Measurements from ENCODE around the gene NOX3.
"Not testable (repeated sequence)": the region's sequence is repeated elsewhere in the genome, so short reads cannot be mapped to it uniquely, and the experiment has no call there.

Gene NOX3, protein sequence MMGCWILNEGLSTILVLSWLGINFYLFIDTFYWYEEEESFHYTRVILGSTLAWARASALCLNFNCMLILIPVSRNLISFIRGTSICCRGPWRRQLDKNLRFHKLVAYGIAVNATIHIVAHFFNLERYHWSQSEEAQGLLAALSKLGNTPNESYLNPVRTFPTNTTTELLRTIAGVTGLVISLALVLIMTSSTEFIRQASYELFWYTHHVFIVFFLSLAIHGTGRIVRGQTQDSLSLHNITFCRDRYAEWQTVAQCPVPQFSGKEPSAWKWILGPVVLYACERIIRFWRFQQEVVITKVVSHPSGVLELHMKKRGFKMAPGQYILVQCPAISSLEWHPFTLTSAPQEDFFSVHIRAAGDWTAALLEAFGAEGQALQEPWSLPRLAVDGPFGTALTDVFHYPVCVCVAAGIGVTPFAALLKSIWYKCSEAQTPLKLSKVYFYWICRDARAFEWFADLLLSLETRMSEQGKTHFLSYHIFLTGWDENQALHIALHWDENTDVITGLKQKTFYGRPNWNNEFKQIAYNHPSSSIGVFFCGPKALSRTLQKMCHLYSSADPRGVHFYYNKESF

GRCh38 chr6:155455766-155456165 is at the start of gene NOX3:
NOX3 (minus strand) TSS chr6:155455839; CDS start chr6:155455800, 39 bp downstream.
- no peak for DNase-seq

DNA sequence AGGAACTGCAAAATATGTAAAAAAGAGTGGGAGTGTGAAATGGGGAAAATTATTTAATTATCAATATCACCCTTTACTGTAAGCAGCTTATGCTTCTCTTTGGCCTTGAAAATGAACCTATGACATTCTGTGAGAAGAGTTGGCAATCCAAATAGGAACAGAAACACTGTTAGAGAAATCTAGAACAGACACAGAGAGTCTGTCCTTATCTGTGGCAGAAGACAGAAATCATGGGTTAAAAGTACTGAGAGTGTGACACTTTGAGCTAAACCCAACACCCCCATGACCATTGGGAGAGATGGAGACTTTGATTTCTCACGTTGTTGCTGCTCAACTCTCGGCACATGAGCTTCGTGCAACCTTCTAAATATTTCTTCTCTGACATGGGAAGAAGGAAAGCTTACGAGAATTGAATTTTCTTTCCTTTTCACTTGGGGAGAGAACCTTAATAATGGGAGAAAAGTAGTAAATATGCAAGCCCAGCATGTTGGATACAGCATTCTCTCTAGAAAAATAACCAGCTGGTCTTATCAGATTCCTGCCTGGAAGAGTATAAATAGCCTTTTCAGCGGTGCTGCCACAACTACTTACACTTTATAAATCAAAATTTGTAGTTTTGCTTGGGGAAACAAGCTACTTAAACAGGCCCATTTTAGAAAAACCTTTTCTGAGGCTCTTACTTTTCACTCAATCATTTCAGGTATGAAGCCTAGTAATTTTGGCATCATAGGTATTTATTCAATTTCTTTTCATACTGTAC is 49.4 kb upstream of the NOX3 start:
- DNase-seq, result no peak

DNA sequence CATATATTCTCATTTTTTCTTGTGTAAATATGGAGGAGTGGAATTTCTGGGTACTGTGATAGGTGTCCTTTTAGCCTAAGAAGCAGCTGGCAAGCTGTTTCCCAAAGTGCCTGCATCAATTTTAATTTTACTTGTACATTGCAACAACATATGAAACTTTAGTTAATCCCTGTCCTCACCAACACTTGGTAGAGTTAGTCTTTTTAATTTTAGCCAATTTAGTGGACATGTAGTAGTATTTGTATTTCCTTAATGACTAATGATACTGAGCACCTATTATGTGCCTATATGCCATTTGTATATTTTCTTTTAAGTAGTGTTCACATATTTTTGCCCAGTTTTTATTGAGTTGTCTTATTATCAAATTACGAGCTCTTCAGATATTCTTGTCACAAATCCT is 46.8 kb upstream of the NOX3 start:
- DNase-seq, result no peak

GRCh38 chr6:155499574-155499973 is 43.9 kb upstream of the NOX3 start:
- no peak for DNase-seq

GRCh38 chr6:155498370-155498769 is 42.7 kb upstream of the NOX3 start:
- DNase-seq, result no peak

- no peak for DNase-seq
Observed at GRCh38 chr6:155497273-155497672, 41.6 kb upstream of the NOX3 start.

DNA sequence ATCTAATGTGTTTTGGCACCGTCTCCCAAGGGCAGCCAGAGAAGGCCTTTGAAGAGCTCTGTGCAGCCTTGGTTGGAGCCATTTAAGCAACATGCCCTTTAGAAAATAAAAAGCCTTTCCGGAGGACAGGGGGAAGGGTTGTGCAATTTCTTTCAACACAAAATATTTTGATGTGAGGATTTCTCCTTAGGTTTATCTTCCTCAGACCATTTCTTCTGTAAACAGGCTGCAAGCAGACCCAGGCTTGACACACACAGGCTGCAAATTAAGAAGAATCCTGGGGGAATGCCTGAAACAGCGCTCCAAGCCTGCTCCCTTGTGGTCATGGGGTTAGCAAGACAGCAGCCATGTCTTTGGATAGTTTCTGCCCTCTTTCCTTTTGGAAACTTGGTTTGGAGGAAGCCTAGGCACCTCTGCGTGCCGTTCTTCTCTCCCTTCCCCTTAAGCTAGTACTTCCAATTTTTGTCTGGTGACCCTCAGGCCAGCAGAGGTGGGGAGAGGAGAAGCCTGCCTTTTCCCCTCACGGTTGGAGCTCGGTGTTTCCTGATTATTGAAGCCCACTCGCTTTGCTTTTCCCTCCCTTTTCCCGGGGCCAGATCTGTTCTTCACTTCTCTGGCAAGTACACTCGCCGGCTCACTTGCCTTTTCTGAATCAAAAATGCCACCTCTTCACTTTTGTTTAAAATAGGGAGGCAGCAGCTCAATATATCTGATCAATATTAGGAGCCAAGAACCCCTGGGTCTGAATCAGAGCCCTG is 39.6 kb upstream of the NOX3 start:
- no peak for DNase-seq

DNA sequence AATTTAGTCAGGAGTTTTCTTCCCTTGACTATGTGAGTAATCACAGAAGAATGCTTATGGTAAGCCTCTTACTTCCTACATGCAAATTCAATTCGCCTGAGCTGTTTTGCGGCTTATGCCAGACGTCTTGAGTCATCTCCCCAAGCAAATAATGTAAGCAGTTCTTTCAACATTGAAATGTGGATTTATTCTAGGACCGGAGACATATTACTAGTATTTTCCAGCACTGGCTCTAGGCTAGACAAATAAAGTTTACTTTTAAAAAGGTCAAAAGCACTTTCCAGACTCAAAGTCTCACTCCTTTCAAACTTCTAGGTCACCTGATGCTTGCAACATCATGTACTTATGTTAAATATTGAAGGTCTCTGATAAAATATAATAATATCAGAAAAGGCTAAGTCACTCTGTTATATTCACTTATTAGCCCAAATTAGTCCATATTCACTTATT is 38.1 kb upstream of the NOX3 start:
- no peak for DNase-seq

- no peak for DNase-seq
Observed at GRCh38 chr6:155493026-155493693, 37.5 kb upstream of the NOX3 start.

DNA sequence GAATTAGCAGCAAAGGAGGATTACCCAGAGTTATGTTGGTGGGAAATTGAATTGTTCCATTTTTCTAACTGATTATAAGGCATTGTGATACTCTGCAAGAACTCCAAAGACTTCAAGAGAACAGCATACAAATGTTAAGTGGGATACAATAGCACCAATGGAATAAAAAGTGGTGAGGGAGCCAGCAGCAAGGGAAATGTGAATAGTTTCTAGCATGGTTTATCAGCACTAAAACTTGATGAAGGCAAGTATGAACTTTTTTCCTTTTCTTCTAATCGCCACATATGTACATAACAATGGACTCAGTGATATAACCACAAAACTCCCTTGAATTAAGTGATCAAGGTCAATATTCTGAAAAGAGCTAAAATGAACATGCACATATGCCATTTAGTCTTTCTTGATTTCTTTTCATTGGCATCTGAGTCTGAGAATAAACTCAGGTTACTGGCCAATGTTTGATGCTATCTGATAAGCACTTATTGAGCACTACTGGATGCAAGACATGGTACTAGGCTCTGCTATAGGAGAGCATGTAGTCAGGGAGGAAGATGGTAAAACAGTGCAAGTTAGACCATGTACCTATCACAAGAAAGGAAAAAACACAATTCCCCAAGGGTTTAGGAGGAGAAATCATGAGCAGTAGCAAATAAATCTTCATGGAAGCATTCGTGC is 36.6 kb upstream of the NOX3 start:
- no peak for DNase-seq

- DNase-seq, result no peak
Observed at GRCh38 chr6:155491421-155491820, 35.8 kb upstream of the NOX3 start.

GRCh38 chr6:155488197-155488596 is 32.6 kb upstream of the NOX3 start:
- not testable (repeated sequence) for DNase-seq

DNA sequence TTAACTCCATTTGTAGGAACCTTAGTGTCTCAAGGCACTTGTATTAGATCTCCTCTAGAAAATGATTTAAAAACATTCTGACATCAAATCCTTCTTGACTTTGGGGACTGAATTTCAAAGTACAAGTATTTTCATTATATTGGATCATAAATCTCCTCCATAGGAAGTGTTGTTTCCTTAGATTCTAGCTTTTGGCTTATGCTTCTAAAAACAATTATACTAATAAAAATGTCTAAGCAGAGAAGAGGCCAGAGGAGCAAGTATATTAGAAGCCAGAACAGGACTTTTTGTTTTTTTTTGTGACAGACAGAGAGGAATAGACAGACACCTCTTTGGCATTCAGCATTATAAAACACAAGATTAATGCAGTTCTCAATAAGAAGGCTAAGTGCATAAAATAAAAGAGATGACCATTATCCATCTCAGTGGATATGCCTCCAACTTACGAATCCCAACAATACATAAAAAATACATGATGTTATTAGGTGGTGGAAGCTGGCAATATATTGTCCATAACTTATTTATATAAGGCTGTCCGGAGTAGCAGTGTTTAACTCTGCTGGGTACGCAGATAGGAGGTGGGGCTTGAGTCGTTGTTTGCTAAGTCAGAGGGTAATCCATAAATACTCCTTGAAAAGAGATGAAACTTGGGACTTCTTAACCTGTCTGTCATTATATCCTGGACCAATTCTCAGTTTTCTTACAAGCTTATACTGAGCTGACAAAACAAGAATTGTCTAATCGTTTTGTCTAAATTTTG is 31.9 kb upstream of the NOX3 start:
- no peak for DNase-seq

- DNase-seq, result no peak
Observed at GRCh38 chr6:155486721-155487294, 31.2 kb upstream of the NOX3 start.

DNA sequence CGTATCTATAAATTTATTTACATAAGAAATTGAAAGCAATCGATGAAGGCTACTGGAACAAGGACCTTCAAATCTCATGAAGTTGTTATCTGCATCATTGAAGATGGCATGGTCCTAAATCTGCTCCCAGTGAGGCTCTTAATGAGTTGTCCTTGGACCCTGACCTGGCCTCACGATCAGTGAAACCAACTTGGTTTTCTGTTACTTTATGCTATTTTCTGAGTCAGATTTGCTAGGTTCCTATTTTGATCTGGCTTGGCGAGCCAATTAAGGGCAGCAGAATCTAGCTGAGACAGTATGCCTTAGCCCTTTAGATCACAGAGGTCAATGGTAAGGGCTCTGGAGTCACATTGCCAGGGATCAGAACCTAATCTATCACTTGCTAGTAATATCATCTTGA is 30.1 kb upstream of the NOX3 start:
- DNase-seq, result no peak

DNA sequence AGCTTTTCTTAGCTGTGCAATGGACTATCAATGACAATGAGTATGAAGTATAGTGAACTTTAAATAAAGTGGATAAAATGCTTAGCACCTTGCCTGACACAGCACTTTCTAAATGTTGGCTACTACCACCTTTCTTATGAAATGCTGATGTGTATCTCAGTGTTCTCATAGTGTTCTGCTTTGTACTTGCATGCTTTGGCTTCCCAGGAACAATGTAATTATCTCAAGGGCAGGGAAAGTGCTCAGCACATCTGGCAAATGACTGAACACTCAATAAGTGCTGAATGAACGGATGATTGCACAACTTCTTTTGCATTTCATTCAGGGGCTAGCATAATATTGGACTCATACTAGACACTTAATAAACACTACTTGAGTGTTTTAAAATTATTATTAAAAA is 28.2 kb upstream of the NOX3 start:
- DNase-seq, result no peak

- DNase-seq, result no peak
Observed at GRCh38 chr6:155481215-155481614, 25.6 kb upstream of the NOX3 start.

DNA sequence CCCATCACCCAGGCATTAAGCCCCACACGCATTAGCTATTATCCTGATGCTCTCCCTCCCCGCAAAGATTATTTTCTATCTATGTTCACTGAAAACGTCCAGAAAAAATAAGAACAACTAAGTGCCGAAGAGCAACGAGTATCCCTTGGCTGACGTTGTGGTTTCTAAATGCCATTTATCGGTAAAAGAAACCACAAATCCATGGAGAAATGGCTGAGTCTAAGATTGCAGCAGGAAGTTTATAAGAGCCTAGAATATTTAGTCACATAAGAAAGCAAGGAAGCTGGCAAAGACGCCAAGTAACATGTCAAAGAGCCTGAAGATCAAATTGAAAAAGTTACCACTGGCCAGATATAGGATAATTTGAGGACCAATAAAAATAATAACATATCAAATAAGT is 18.1 kb upstream of the NOX3 start:
- no peak for DNase-seq

GRCh38 chr6:155472886-155473285 is 17.2 kb upstream of the NOX3 start:
- DNase-seq, result no peak

DNA sequence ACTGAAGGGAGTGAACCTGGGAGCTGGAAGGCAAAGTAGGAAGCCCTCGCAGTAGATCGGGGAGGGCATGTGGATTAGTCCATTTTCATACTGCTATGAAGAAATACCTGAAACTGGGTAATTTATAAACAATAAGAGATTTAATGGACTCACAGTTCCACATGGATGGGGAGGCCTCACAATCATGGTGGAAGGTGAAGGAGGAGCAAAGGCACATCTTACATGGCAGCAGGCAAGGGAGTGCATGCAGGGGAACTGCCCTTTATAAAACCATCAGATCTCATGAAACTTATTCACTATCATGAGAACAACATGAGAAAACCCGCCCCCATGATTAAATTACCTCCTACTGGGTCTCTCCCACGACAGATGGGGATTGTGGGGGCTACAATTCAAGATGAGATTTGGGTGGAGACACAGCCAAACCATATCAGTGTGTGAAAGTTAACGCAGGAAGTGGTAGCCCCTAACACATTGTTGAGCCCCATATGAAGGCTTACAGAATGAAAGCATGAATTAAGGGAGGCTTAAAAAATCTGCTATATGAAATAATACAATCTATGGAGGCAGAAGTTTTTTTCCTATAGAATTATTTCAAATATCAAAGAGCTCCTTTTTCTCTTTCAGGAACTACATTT is 15.5 kb upstream of the NOX3 start:
- DNase-seq, result not testable (repeated sequence)
